Left cardiac atrium (tissue), 2 donors: ENCODE results near the gene EDAR. TPM values are rescaled to one million over a fixed set of nuclear protein-coding genes. Genes with fewer than 3 reads are reported as not detected.

Experiments
- total RNA-seq, 2 donors: library from RNA; stranded (reverse); fragmentation: NEBNext Ultra II Directional; extraction: Animal tissue kit (Norgen Biotek cat#: 25700); gene quantifications; one replicate each; pipeline ENCODE4 v1.2.1, GENCODE V29; 2021
- donor health status: DM: no; HTN: yes; CAD: no; lungs with severe emphysema.
- donor health status: DM: yes; HTN: yes; CAD: no.

The EDAR gene
- total RNA-seq, 2 donors from 2014 or later: 0.06 TPM; not detected in 1

Other genes starting within 250 kb of the EDAR start
- gene CCDC138, start 202.4 kb downstream of the EDAR start, total RNA-seq: 1 to 10 TPM; 1.6 to 2.0 TPM
- gene SH3RF3, start 140.0 kb upstream of the EDAR start, total RNA-seq: 1 to 10 TPM; 8.8 to 9.4 TPM